Dermis microvascular lymphatic vessel endothelial cell (primary cell): ENCODE data around the gene COL9A3. TPM values are rescaled to one million over a fixed set of nuclear protein-coding genes. Genes with fewer than 3 reads are reported as not detected.

Source experiments
- DNase-seq, 2 donors: peaks; one replicate each; pipeline versions ENCODE4 v3.0.0 to v3.0.0-alpha.2; 2010; ENCODE audit warnings: low read depth in 2 of 2
- total RNA-seq: library from RNA; depleted of rRNA; stranded (reverse); fragments of >200 nt; gene quantifications from 2 replicates; pipeline ENCODE4 v1.2.1, GENCODE V29; 2014

Gene COL9A3
- total RNA-seq, 1 donor from 2014 or later, result 1.0 TPM

DNA sequence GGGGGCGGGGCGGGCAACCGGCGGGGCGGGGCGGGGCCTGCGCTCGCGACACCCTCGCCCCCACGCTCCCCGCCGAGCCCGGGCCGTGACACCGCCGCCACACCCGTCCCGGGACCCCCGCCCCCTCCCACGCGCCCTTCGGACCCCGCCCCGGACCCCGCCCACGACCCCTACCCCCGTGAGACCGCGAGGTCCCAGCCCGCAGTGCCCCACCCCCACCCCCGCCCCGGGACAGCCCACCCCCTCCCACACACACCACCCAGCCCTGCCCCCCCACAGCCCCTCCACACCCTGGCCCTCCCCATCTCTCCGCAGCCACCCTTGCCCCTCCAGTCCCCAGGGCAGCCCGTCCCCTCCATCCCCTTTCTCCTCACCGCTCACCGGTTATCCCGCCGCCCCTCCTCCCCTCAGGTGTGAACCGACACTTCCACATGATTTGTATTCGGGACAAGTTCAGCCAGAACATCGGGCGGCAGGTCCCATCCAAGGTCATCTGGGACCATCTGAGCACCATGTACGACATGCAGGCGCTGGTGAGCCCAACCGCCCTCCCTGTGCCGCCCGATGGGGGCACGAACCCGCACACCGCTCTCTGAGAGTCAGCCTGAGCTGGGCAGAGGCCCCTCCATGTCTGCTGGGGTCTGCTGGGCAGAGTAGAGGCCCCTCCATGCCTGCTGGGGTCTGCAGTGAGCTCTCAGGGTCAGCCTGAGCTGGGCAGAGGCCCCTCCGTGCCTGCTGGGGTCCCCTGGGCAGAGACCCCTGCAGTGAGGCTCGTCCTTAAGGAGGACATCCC is 20.0 kb upstream of the COL9A3 start:
- no peak for DNase-seq

DNA sequence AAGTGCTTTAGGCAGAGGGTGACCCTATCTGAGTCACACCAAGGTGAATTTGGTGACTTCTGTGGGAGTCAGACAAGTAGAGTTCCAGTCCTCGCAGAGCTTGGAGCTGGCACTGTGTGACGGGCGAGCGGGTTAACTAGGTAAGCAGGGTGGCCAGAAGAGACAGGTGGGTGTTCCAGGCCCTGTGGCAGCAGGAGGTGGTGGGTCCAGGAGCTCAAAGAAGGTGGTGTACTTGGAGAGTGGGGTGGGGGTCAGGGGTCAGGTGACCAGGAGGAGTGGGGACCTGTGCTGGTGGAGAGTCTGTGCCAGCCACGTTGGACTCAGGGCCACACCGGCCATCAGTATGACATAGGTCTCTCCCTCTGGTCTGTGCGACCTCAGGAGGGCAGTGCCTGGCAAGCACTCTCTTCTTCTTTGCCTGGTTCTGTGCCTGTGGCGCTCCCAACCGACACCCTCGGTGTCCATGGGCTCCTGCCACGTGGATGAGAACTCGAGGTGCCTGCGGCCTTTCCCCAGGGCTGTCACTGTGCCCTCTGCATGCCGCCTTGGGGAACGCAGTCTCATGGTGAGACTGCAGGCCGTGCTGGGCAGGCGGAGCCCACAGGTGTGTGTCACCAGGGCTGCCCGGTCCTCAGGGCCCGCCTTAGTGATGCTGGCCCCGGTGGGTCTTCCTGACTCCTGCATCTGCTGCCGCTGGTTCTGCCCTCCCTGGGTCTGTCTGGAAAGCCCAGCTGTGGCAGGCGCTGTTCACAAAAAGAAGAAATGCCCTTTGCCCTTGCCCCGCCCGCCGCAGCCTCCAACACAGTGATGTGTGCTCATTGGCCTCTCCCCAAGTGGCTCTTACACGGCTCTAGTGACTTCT is 18.9 kb upstream of the COL9A3 start:
- no peak for DNase-seq

DNA sequence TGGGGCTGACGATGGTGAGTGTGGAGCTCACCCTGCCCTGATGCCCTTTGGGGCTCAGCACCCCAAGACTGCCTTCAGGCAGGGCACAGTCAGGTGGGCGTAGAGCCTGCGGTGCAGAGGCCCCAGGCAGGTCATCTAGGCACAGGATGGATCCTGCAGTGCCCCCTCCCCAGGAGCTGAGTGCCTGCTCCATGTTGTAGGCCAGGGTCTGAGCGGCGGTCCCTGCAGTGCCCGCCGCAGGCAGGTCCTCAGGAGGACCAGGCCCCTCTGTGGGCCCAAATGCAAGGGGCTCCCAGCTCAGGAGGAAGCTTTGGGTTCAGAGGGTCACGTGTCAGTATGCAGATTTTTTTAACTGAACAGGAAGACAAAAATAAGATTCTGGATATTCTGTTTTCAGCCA is 17.8 kb upstream of the COL9A3 start:
- DNase-seq, result no peak

DNA sequence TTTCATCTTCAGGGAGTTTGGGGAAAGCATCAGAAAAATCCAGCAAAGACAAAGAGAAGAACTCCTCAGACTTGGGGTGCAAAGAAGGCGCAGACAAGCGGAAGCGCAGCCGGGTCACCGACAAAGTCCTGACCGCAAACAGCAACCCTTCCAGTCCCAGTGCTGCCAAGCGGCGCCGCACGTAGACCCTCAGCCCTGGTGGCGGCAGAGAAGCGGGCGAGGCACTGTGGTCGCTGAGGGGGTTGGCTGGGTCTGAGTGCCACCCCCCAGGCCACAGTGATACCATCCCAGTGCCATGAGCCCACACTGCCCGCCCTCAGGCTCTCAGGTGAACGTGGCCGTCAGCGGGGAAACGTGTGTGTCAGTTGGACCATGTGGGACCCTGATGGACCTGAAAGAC is 17.4 kb upstream of the COL9A3 start:
- no peak for DNase-seq

DNA sequence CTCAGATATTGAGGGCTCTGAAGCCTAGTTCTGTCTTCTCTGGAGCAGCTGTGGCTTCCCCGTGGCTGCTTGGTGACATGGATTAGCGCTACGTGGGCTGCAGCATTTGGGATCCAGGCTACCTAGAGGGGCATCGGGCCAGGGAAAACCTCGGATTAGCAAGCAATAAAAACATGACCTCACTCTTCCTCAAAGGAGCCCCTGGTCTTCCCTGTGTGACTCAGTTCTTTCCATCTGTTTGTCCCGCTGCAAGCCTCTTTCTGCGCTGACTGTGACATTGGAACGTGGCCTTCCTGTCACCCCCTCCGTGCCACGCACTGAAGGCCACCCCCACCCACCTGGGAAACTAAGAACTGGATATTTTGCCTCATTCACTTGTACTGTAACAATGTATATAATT is 17.0 kb upstream of the COL9A3 start:
- DNase-seq, result no peak

DNA sequence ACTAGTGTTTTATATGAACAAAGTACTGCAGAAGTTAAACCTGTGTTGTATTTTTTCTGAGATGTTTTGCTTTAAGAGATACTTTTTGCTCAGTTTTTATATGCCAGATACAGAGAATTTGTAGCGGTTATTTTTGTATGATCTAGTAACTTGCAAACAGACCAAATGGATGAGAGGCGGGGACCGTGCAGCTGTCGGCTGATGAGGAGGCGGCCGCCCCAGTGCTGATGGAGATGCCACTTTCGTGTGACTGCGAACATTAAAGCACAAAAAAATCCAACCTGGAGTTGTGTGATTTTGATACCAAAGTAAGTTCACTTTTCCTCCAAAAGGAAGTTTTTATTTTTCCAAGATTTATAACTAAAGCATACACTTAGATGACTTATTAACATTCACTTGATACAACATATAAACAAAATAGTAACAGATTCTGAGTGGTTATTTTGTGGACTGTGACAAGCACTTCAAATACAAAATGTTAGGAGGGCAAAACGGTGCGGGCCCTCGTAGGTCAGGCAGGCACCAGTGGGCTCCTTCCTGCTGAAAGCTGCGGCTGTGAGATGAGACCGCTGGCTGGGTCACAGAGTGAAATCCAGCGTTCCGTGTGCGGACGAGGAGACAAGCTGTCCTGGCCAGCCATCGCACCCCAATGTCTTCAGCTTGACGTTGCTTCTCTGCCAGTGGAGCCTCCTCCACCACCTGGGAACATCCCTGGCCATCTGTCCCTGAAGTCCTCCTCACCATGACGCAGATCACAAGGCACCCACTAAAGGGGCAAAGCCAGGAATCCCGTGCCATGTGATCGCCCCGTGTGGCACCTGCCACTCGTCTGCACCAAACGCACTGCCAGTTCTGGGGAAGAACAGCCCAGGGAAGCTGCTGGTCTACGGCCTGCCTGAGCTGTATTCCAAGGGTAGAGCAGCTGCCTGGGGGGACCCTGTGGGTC is 16.3 kb upstream of the COL9A3 start:
- no peak for DNase-seq

DNA sequence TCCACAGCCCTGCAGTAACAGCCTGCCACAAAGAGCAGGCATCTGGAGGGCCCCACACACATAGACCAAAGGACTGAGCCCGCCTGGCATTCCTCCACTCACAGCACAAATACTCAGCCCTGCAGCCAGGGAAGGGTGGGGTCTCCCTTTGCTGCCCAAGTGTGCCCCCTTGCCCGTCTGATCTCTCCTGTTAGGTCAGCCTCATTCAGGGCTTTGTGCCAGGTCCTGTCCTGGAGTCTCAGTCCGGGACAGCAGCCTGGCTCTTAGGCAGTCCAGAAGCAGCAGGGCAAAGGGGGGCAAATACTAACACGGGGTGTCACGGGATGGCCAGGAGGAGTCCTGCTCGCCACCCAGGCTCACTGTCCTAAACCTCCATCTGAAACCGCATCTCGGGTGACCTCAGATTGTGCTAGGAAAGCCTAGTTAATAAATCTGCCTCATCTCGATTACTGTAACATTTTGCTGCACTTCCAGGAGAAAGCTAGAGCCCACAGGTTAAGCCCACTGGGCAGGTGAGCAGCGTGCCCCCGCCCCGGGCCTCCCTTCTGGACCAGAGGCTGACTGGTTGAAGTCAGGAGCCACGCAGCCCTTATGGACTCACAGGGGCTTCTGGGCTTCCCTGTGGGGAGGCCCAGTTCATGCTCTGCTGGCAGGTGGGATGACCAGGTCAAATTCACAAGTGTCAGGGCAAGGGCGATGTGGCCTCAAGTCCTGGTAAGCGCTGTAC is 15.4 kb upstream of the COL9A3 start:
- no peak for DNase-seq

DNA sequence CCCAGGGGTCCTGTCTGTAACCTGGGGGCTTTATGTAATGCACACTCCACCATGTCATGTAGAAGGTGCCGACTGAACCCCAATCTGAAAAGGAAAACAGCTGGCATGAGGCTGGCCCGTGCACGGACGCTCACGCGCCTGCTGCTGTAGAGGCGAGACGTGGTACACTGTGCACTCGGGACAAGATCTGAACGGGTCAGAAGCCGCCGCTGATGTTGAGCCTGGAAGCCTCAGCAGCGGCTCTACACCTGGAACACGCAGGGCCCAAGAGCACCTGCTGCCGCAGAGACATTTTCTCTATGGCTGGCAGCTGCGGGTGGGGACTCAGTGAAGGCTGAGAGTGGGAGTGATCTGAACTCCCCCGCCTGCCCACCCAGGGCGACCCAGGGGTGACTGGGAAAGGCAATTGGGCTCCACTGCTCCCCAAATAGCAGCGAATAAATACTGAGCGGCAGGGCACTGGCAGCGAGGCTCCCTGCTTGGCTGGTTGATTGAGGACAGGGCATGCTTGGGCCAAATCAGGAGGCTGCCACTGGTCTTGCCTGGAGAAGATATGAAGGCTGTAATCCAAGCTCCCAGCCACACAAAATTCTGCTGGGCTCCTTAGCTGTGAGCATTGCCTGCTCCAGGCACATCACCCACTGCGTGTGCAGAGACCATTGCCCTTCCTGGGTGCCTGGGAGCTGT is 14.7 kb upstream of the COL9A3 start:
- no peak for DNase-seq

DNA sequence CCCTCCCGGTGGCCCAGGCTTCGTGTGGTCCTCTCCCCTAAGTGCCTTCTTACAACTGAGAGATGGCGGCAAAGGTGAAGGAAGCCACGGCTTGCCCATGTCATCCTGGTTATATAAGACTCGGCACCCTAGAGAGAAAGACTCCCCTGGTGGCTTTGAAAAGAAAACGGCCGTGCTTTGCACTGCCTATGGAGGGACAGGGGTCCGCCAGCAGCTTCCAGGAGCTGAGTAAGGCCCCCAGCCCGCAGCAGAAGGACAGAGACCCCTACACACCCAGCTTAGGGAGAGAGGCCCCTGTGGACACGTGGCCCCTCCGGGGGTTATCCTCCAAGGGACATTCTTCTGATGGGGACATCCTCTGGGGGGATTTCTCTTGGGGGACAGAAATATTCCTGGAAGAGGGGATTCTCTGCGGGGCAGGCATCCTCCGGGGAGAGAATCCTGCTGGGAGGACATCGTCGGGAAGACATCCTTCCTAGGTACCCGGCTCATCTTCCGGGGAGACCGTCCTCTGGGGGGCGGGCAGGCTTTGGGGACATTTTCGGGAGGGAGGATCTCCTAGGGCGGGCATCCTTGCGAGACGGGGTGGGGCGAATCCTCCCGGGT is 12.7 kb upstream of the COL9A3 start:
- no peak for DNase-seq

DNA sequence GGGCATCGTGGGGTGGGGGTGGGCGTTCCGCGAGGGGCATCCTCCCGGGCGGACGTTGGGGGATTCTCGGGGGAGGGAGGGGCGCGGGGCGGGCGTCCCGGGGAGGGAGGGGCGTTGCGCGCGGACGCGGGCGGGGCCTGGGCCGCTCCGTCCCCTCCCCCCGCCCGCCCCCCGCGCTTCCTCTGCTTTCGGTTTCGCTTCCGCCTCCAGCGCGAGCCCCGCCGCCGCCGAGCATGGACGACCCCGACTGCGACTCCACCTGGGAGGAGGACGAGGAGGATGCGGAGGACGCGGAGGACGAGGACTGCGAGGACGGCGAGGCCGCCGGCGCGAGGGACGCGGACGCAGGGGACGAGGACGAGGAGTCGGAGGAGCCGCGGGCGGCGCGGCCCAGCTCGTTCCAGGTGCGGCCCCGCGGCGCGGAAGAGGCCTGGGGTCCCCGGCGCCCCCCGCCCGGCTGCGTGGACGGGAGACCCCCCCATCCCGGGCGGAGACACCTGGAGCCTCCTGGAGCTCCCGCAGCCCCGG is 12.2 kb upstream of the COL9A3 start, which contains the start of gene OGFR:
Gene OGFR (plus strand): TSS at position 209 of the 528 bp plus-strand sequence. CDS start 25 bp downstream, at position 234.
- DNase-seq, result peak in 1 of 2 donors; percentile 66

DNA sequence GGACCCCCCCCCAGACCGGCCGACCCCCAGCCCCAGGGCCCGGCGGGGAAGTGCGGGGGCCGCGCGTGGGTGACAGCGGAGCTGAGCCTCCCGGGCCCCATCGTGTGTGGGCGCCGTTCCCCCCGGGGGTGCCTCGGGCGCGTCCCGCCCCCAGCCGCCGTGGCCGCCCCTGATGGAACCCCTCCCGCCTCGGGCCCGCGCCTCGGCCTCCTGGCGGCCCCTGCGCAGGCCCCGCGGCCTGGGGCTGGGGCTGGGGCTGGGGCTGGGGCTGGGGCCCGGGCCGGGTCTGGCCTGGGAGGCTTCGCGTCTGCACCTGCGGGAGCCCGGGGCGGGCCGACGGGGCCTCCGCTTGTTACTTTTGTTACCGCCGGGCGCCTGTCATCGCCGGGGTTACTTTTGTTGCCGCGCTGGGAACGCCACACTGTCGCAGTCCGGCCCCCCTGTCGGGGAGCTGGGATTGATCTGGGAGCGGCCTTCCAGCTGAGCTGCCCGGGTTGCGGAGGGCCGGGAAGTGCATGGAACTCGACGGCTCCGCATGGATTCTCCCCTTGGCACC is 11.6 kb upstream of the COL9A3 start:
- no peak for DNase-seq

DNA sequence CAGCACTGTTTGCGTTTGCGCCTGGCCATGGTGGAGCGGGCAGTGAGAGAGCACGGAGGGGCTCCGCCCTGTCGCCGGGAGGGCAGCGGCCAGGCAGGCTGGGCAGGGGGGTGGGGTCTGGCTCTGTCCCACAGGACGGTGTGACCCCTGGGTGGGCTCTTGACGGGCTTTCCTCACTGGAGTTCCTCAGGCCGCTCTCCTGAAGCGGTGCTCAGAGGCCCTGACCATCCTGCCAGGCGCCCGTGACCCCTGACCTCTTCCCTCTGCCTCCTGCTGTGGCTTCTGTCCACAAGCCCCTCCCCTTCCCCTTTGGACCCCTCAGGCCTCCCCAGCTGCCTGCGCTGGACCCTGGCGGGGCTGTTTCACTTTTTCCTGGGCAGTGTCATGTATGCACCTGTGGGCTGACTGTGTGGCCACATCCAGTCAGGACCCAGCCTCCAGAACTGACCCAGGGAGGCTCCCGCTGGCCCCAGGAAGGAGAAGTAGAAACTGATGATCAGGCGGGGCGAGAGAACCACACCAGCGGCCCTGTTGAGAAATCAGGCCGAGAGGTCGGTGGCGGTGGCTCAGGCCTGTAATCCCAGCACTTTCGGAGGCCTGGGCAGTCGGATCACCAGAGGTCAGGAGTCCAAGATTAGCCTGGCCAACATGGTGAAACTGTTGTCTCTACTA is 11.0 kb upstream of the COL9A3 start:
- peak in 1 of 2 donors; percentile 29 for DNase-seq

DNA sequence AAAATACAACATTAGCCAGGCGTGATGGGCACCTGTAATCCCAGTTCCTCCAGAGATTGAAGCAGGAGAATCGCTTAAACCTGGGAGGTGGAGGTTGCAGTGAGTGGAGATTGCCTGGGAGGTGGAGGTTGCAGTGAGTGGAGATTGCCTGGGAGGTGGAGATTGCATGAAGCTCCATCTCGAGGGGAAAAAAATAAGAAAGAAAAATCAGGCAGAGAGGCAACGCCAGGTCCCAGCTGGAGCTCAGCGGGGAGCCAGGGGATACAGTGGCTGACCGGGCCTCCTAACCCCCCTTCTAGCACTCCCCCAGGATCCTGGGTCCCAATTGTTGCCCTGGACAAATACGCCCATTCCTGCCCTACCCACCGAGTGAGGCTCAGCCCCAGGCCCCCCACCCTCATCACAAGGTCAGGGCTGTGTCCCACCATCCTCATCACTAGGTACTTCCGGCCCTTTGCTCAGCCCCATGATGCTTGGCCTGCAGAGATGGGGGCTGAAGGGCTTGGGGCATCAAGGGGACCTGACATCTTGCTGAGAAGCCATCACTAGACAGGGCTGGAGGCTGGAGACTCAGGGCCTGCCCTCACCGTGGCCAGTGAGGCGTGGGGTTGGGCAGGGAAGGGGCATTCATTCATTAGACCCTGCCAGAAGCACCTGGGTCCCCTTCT is 10.3 kb upstream of the COL9A3 start:
- DNase-seq, result no peak

DNA sequence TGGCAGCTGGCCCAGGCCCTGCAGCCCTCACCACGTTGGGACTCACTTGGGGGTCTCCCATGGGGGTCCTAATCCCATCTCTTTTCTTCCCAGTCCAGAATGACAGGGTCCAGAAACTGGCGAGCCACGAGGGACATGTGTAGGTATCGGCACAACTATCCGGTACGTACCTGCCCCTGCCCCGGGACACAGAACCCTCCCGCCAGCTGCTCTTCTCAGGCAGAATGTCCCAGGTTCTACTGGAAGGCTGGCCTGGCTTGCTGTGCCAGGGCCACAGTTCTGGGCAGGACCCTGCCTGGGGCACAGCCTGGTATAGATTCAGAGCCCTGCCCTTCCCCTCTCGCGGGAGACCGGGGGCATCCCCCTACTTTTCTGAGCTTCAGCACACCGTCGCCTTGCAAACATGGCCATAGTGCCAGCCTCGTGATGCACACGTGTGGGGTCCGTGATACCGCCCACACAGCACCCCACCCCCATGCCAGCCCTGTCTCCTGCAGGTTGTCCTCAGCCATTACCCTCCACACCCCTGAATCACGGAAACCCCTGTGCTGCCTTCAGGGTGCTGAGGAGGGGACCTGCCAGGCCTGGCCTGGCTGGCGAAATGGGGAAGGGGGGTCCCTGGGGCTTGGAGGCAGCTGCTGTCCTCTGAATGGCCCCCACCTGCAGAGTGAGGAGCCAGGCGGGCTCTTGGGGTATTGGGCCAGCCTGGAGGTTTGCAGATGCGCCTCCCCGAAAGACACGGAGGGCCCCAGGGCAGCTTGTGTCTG is 9.2 kb upstream of the COL9A3 start:
- no peak for DNase-seq

DNA sequence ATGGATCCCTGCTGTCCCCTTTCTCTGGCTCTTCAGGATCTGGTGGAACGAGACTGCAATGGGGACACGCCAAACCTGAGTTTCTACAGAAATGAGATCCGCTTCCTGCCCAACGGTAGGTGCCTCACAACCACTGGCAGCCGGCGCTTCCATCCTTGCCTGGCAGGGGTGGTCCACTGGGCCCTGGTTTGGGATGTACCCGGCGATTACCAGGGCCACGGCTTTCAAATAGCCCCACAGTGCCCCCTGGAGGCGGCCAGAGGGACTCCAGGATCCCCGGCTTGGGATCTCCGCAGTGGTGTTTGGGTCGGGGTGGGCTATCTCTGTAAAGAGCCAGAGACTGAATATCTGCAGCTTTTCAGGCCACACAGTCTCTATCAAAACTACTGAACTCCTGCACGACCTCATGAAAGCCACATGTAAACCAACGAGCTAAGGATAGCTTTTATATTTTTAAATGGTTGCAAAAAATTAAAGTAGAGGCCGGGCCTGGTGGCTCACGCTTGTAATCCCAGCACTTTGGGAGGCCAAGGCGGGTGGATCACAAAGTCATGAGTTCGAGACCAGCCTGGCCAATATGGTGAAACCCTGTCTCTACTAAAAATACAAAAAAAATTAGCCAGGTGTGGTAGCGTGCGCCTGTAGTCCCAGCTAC is 8.5 kb upstream of the COL9A3 start:
- DNase-seq, result peak in 1 of 2 donors; percentile 57

DNA sequence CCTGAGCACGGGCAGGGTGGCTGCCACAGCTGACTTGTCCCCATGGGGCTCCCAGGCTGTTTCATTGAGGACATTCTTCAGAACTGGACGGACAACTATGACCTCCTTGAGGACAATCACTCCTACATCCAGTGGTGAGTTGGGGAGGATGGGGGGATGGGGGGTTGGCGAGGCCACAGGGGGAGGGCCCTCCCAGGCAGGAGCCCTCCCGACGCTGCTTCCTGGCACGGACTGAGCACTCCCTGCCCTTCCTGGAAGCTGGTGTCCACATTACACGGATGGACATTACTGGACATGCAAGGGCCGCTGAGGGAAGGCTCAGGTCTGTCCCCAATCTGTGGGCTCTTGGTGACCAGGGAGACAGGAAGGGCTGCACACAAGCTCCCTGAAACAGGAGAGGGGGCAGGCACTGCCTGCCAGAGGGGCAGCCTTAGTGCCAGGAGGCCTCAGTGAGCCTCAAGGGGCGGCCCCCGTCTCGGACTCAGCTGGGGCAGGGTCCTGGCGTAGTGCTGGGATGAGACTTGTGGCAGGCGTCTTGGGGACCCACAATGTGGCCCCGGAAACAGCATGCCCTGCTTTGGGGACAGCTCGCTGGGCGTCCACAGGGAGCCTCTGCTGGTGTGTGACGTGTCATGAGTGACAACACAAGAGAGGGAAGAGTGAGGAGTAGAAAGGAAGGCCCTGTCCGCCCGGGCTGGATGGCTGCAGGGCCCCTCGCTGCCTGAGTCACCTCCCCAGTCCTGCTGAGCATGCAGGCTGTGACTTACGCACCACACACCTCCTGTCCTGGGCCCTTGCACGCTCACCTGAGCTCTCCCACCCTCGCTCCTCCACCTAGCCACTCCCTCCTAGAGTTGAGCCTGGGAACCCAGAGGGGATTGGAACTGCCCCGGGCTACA is 7.1 kb upstream of the COL9A3 start:
- DNase-seq, result no peak
